ENCODE results near the gene TNIP1. TPM values are rescaled to one million over a fixed set of nuclear protein-coding genes. Genes with fewer than 3 reads are reported as not detected.

TNIP1 gene
- polyA plus RNA-seq, 1 donor from 2014 or later = 78.3 TPM

GRCh38 chr5:151085517-151086041, 4.7 kb upstream of the TNIP1 start:
- Mint-ChIP-seq H3K4me3 (peak overlapping the region; percentile 12 to 72 (median 56)), H3K27me3 (no peaks in the 10 kb centered on the region), H3K9me3 (no peaks in the 10 kb centered on the region), H3K36me3 (peaks cover 2% of the 10 kb centered on the region), H3K4me1 (peaks cover 36 to 49% (median 45%) of the 10 kb centered on the region in 3 donors), H3K27ac (peak overlapping the region; percentile 39 to 96 (median 87))

GRCh38 chr5:151084363-151084762, 3.5 kb upstream of the TNIP1 start:
- H3K27me3 Mint-ChIP-seq = no peaks in the 10 kb centered on the region
- peaks cover 45 to 55% (median 53%) of the 10 kb centered on the region in 3 donors for H3K4me1 Mint-ChIP-seq
- peak overlapping the region in 1 of 4 donors; percentile 72 for H3K4me3 Mint-ChIP-seq
- H3K9me3 Mint-ChIP-seq = no peaks in the 10 kb centered on the region
- peak overlapping the region in 2 of 3 donors; percentile 39 to 87 for H3K27ac Mint-ChIP-seq
- peaks cover 4% of the 10 kb centered on the region for H3K36me3 Mint-ChIP-seq

- Mint-ChIP-seq H3K4me1 (peaks cover 52 to 63% (median 57%) of the 10 kb centered on the region in 3 donors), H3K27ac (peak overlapping the region; percentile 61 to 92 (median 87)), H3K27me3 (no peaks in the 10 kb centered on the region), H3K9me3 (no peaks in the 10 kb centered on the region), H3K36me3 (peaks cover 9% of the 10 kb centered on the region), H3K4me3 (peak overlapping the region; percentile 49 to 95 (median 72))
These were observed 2.3 kb upstream of the TNIP1 start for GRCh38 chr5:151083081-151083676.

- Mint-ChIP-seq H3K4me1 (peaks cover 56 to 66% (median 63%) of the 10 kb centered on the region in 3 donors), H3K27ac (peak overlapping the region; percentile 87 to 99 (median 90)), H3K36me3 (peaks cover 9% of the 10 kb centered on the region), H3K27me3 (no peaks in the 10 kb centered on the region), H3K9me3 (no peaks in the 10 kb centered on the region), H3K4me3 (peak overlapping the region; percentile 86 to 96 (median 94))
These were observed 1.6 kb upstream of the TNIP1 start for GRCh38 chr5:151082282-151082902.

- peak overlapping the region; percentile 86 to 96 (median 94) for H3K4me3 Mint-ChIP-seq
- H3K9me3 Mint-ChIP-seq = no peaks in the 10 kb centered on the region
- peak overlapping the region; percentile 87 to 99 (median 90) for H3K27ac Mint-ChIP-seq
- H3K4me1 Mint-ChIP-seq = peaks cover 63 to 69% (median 68%) of the 10 kb centered on the region in 3 donors
- no peaks in the 10 kb centered on the region for H3K27me3 Mint-ChIP-seq
- H3K36me3 Mint-ChIP-seq = peaks cover 9% of the 10 kb centered on the region
These were observed 822 bp upstream of the TNIP1 start for GRCh38 chr5:151081431-151082281.

- H3K4me3 Mint-ChIP-seq = peak overlapping the region; percentile 86 to 97 (median 93)
- peak overlapping the region; percentile 73 to 97 (median 87) for H3K27ac Mint-ChIP-seq
- H3K9me3 Mint-ChIP-seq = no peaks in the 10 kb centered on the region
- peaks cover 67 to 70% (median 67%) of the 10 kb centered on the region in 3 donors for H3K4me1 Mint-ChIP-seq
- peaks cover 7% of the 10 kb centered on the region for H3K36me3 Mint-ChIP-seq
- peaks cover 2% of the 10 kb centered on the region for H3K27me3 Mint-ChIP-seq
These were observed 809 bp downstream of the TNIP1 start for GRCh38 chr5:151079838-151080612.

- H3K4me1 Mint-ChIP-seq = peaks cover 60 to 64% (median 63%) of the 10 kb centered on the region in 3 donors
- peaks cover 7% of the 10 kb centered on the region for H3K36me3 Mint-ChIP-seq
- peak overlapping the region; percentile 82 to 93 (median 87) for H3K27ac Mint-ChIP-seq
- H3K4me3 Mint-ChIP-seq = peak overlapping the region; percentile 86 to 97 (median 93)
- peaks cover 2% of the 10 kb centered on the region for H3K27me3 Mint-ChIP-seq
- H3K9me3 Mint-ChIP-seq = no peaks in the 10 kb centered on the region
These were observed 2.2 kb downstream of the TNIP1 start for GRCh38 chr5:151078490-151079262.

- H3K27me3 Mint-ChIP-seq = peaks cover 2% of the 10 kb centered on the region
- no peaks in the 10 kb centered on the region for H3K9me3 Mint-ChIP-seq
- H3K27ac Mint-ChIP-seq = peak overlapping the region; percentile 82 to 93 (median 87)
- peaks cover 7% of the 10 kb centered on the region for H3K36me3 Mint-ChIP-seq
- H3K4me3 Mint-ChIP-seq = peak overlapping the region; percentile 86 to 97 (median 93)
- peaks cover 54 to 58% (median 58%) of the 10 kb centered on the region in 3 donors for H3K4me1 Mint-ChIP-seq
These were observed 2.9 kb downstream of the TNIP1 start for GRCh38 chr5:151077967-151078366.

GRCh38 chr5:151077419-151077818, 3.4 kb downstream of the TNIP1 start:
- peak overlapping the region; percentile 86 to 97 (median 93) for H3K4me3 Mint-ChIP-seq
- H3K4me1 Mint-ChIP-seq = peaks cover 50 to 57% (median 56%) of the 10 kb centered on the region in 3 donors
- H3K27ac Mint-ChIP-seq = peak overlapping the region; percentile 20 to 93 (median 87)
- peaks cover 2% of the 10 kb centered on the region for H3K27me3 Mint-ChIP-seq
- peaks cover 7% of the 10 kb centered on the region for H3K36me3 Mint-ChIP-seq
- H3K9me3 Mint-ChIP-seq = no peaks in the 10 kb centered on the region

- H3K9me3 Mint-ChIP-seq = no peaks in the 10 kb centered on the region
- peak overlapping the region; percentile 61 to 93 (median 87) for H3K27ac Mint-ChIP-seq
- H3K4me3 Mint-ChIP-seq = peak overlapping the region in 3 of 4 donors; percentile 80 to 86 (median 84)
- peaks cover 7% of the 10 kb centered on the region for H3K36me3 Mint-ChIP-seq
- H3K27me3 Mint-ChIP-seq = peaks cover 2% of the 10 kb centered on the region
- H3K4me1 Mint-ChIP-seq = peaks cover 46 to 59% (median 59%) of the 10 kb centered on the region in 3 donors
These were observed 4.2 kb downstream of the TNIP1 start for GRCh38 chr5:151076616-151077015.

GRCh38 chr5:151075698-151076331, 5.0 kb downstream of the TNIP1 start:
- peak overlapping the region; percentile 61 to 90 (median 87) for H3K27ac Mint-ChIP-seq

GRCh38 chr5:151074557-151074956, 6.3 kb downstream of the TNIP1 start:
- Mint-ChIP-seq H3K27me3 (peaks cover 2% of the 10 kb centered on the region), H3K9me3 (no peaks in the 10 kb centered on the region), H3K27ac (peak overlapping the region in 1 of 3 donors; percentile 31), H3K4me3 (peak overlapping the region in 1 of 4 donors; percentile 35), H3K36me3 (peaks cover 5% of the 10 kb centered on the region), H3K4me1 (peaks cover 53 to 73% (median 62%) of the 10 kb centered on the region in 3 donors)

More at GRCh38 chr5:151075698-151076331, 5.0 kb downstream of the TNIP1 start:
- H3K4me3 Mint-ChIP-seq = peak overlapping the region; percentile 55 to 86 (median 76)
- H3K36me3 Mint-ChIP-seq = peaks cover 7% of the 10 kb centered on the region
- no peaks in the 10 kb centered on the region for H3K9me3 Mint-ChIP-seq
- peaks cover 50 to 66% (median 61%) of the 10 kb centered on the region in 3 donors for H3K4me1 Mint-ChIP-seq
- H3K27me3 Mint-ChIP-seq = peaks cover 2% of the 10 kb centered on the region

GRCh38 chr5:151073280-151073679, 7.6 kb downstream of the TNIP1 start:
- H3K27ac Mint-ChIP-seq = peak overlapping the region; percentile 28 to 63 (median 39)
- peak overlapping the region in 1 of 4 donors; percentile 12 for H3K4me3 Mint-ChIP-seq
- peaks cover 56 to 77% (median 65%) of the 10 kb centered on the region in 3 donors for H3K4me1 Mint-ChIP-seq
- peaks cover 2% of the 10 kb centered on the region for H3K27me3 Mint-ChIP-seq
- H3K36me3 Mint-ChIP-seq = peaks cover 1% of the 10 kb centered on the region
- H3K9me3 Mint-ChIP-seq = no peaks in the 10 kb centered on the region

All from IgD-negative memory B cell (primary cell).